Fibroblast of mammary gland (primary cell): ENCODE data around the gene TENM4.

ENCODE experiments used
- DNase-seq: peaks from one replicate; pipeline ENCODE4 v3.0.0-alpha.2; 2010; ENCODE audit warnings: low read depth
- H3K4me3 ChIP-seq: 2 replicates; pipeline ENCODE4 v1.5.1; 2011; ENCODE audit warnings: low read depth, mild to moderate bottlenecking, low read length, moderate library complexity; ENCODE audit not compliant: control insufficient read depth
- CTCF ChIP-seq: conservative IDR thresholded peaks from 2 replicates; pipeline ENCODE4 v1.5.1; 2011; ENCODE audit warnings: low read depth, low read length, inconsistent platforms; ENCODE audit not compliant: control insufficient read depth, insufficient read depth

Gene TENM4

DNA sequence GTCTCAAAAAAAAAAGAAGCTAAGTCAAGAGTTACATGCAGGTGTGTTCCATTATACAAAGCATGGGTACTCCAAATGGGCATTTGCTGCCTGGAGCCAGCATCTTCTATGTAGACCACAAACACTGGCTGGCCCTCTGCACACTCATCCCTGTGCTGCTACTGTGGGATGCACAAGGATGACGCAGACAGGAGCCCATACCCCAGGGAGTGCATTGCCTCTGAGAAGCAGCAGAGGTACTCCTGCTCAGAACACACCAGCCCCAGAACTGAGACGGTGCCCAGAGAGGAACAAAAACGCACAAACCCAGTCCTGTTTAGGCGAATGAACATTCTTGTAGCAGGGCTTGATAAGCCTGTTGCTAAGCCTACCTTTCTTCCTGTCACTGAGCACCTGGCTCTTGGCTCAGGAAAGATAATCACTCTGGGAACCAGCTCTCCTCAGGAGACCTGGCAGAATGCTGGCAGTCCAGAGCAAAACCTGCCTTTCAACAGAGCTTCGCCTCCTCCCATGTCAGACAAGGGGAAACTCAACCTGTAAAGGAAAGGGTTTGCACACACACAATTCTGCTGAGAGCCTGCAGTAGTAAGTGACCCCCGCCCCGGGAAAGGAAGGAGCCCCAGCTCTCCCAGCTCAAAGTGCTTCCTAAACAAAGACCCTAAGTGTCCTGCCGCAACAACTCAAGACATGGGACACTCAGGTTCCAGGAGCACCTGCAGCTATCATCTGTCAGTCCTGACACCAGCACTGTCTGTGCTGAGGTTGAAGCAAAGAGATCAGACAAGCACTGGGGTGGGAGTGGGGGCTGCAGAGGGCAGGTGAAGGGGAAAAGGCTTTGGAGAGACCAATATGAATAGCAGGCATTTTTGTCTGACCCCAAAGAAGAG, 145.7 kb downstream of the TENM4 start:
- no peak for DNase-seq
- H3K4me3 ChIP-seq, result no peak overlapping the region
- no peak for TF ChIP-seq CTCF

DNA sequence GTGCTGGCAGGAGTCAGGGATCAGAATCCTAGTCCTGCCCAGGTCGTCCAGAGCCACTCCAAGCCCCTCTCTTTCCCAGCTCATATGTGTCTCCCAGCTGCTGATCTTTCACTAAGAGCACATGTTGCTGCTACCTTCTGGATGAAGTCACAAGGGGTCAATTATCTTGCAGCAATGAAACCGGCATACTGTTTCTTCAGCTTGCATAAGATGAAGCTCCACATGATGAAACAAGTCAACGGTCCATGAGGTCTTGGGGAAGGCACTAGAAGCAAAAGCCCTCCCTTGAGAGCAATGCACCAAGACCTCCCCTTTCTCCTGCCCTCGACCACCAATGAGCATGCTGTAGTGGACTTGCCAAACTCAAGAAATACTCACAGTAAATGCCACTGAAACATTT, 148.9 kb downstream of the TENM4 start:
- H3K4me3 ChIP-seq, result no peak overlapping the region
- no peak for DNase-seq
- no peak for TF ChIP-seq CTCF

DNA sequence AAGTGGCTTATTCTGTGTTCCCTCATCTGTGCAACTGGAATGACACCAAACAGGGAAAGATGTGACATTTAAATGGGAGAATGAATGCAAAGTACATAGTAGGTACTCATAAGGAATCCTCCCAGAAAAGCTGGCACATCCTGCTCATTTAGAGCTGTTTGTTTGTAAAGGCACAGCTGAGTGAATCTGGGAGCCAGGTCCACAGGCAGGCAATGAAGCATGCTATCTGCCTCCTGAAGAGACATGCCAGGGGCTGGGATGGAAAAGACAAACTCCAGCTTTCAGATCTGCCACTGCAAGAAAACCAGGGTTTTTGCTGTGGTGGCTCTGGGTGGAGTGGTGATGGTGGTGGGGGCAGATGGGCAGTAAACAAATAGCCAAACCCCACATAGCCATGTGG, 150.1 kb downstream of the TENM4 start:
- TF ChIP-seq CTCF, result no peak
- H3K4me3 ChIP-seq, result no peak overlapping the region
- DNase-seq, result no peak

DNA sequence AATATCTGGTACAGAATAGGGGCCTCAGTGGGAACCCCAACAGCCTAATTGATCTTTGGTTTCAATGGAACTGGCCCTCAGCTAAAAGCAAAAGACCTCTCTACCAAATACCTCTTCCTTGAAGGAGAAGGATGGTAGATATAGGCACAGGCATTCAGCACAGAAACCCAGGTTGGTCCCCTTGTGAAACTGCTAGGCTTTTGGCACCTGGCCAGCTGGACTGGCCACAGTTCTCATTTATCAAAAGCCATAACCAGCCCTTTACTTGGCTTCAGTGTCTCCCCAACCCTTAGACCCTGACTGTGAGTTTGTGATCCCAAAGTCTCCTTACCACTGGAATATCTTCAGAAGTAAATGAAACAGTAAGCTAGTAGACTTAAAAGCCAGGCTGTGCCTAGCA, 152.9 kb downstream of the TENM4 start:
- TF ChIP-seq CTCF, result no peak
- no peak overlapping the region for H3K4me3 ChIP-seq
- DNase-seq, result no peak

- peak; percentile 46 for DNase-seq
- H3K4me3 ChIP-seq, result no peak overlapping the region
- no peak for TF ChIP-seq CTCF
Observed at GRCh38 chr11:79285756-79286155, 155.1 kb downstream of the TENM4 start.

GRCh38 chr11:79276736-79277325, 164.0 kb downstream of the TENM4 start:
- TF ChIP-seq CTCF, result no peak
- no peak overlapping the region for H3K4me3 ChIP-seq
- DNase-seq, result no peak
